Islet precursor cell (in vitro differentiated cells): ENCODE data around the gene MUC16.

Experiments
- DNase-seq: peaks from one replicate; pipeline ENCODE4 v3.0.0-alpha.2; 2018

The MUC16 gene

DNA sequence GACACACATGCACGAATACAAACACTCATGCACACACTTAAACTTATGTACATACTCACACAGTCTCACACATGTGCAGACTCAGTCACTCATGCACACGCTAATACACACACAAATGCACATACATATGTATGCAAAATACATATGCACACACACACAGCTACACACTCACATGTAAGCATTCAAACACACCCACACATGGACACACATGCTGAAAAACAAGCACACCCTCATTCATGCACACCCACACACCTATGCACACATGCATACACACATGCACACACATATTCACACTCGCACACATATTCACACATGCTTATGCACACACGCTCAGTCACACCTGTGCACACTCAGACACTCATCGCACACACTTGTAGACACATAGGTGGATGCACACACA lies 9.3 kb downstream of the MUC16 start:
- no peak for DNase-seq

DNA sequence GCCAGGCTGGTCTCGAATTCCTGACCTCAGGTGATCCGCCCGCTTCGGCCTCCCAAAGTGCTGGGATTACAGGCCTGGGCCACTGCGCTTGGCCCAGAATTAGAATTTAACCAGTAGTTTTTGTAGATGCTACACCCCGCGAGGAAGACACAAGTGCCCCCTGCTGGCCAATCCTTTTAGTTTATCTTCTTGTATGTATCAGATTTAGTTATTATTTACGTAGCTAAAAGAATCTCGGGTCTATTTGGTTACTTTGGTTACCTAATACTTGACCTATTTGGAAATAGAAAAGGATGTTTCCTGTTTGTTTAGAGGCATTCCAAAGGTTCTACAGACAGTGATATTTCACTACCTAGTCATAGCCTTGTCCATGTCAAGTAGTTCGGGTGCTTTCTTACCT lies 22.0 kb downstream of the MUC16 start:
- no peak for DNase-seq

DNA sequence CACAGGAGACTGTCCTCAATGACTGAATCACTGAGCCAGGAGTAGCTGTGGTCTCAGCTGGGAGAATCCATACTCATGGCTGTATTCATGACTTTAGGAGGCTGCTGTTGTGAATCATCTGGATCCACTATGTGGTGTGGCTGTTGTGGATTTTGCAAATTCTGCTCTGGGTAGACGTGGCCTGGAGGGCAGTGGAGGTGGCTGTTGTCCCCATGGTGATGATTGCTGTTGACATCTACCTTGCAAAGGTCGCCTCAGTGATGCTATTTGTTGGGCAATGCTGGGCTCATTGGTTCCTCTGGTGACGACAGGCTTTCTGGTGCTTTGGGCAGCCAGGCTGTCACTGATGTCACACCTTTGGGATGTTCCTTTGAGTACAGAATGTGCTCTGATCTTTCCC lies 23.9 kb downstream of the MUC16 start:
- DNase-seq, result no peak

DNA sequence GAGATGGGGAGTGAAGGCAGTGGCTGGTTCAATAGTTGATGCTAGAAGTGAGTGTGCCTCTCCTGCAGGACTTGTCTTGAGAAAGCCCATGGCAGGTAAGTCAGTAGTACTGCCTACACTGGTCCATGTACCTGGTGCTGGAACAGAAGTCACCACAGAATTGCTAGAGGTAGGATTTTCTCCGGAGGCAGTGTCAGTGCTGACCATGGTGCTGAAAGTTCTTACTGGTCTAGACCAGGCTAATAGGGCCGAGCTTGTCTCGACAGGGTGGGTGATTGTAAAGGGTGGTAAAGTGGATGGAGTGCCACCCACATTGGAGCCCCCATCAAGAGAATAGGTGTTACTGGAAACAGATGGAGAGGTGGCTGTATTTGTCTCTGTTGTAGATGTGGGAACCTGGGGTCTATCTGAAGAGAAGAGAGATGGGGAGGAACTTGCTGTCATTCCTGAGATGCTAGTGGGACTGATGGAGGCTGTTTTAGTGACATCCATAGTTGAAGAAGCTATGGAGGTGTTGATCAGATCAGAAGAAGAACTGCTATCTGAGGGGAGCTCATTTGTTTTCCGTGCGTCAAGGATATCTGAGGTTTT lies 36.6 kb downstream of the MUC16 start:
- DNase-seq, result peak; percentile 53

DNA sequence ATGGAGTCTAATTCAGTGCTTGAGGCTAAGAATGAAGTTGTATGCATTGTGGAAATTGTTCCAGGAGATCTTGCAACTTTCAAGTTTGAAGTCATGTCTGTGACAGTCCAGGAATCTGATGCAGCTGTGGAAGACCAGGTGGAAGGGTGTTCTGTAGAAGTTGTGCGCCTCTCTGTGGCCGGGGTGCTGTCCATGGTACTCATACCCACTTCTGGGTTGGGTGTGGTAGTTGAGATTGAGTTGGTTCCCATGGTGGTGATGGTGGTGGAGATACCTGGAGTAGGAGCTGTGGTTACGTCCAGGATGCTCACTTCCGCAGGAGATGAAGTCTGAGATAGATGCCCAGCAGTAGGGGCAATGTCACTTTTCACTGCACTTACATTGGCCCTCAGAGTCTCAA lies 44.3 kb downstream of the MUC16 start:
- DNase-seq, result no peak
